Lower lobe of right lung (tissue), 2 donors: ENCODE results near the gene PARVB. TPM values are rescaled to one million over a fixed set of nuclear protein-coding genes. Genes with fewer than 3 reads are reported as not detected.

ENCODE experiments used
- ATAC-seq, 2 donors: fragments of 200-7000 bp; cut with Tn5 transposase; one replicate each; pipeline ENCODE4 v1.9.1; 2020 to 2022; ENCODE audit warnings: mild to moderate bottlenecking in 2 of 2, moderate library complexity in 2 of 2
- DNase-seq: peaks from one replicate; pipeline ENCODE4 v3.0.0-alpha.2; 2020
- H3K27ac ChIP-seq: fragments of 200-600 bp; one replicate; pipeline ENCODE4 v1.8.0; 2022
- H3K27me3 ChIP-seq: fragments of 200-600 bp; one replicate; pipeline ENCODE4 v1.8.0; 2022; ENCODE audit warnings: low read depth
- H3K36me3 ChIP-seq: fragments of 200-600 bp; one replicate; pipeline ENCODE4 v1.8.0; 2022; ENCODE audit warnings: mild to moderate bottlenecking
- H3K4me1 ChIP-seq: fragments of 200-600 bp; one replicate; pipeline ENCODE4 v1.8.0; 2022
- H3K4me3 ChIP-seq: fragments of 200-600 bp; one replicate; pipeline ENCODE4 v1.8.0; 2022; ENCODE audit warnings: mild to moderate bottlenecking
- H3K9me3 ChIP-seq: fragments of 200-600 bp; one replicate; pipeline ENCODE4 v1.8.0; 2022
- intact Hi-C: fragments of 100-400 bp; cut with DNase I; formaldehyde crosslinking; loops from one replicate; pipeline ENCODE4 v1.11.0; 2022
- total RNA-seq: library from RNA; stranded (reverse); fragmentation: NEBNext Ultra II Directional; extraction: Animal tissue kit (Norgen Biotek cat#: 25700); gene quantifications from one replicate; pipeline ENCODE4 v1.2.1, GENCODE V29; 2021
- TF ChIP-seq, protein P1 (sequence below): fragments of 200-600 bp; IDR thresholded peaks from one replicate; pipeline ENCODE4 v1.8.0; 2022; ENCODE audit warnings: antibody characterized with exemption, mild to moderate bottlenecking
- donor health status: DM: no; HTN: yes; CAD: no; lungs with severe emphysema.

PARVB gene
- total RNA-seq, 1 donor from 2014 or later = 44.7 TPM

DNA sequence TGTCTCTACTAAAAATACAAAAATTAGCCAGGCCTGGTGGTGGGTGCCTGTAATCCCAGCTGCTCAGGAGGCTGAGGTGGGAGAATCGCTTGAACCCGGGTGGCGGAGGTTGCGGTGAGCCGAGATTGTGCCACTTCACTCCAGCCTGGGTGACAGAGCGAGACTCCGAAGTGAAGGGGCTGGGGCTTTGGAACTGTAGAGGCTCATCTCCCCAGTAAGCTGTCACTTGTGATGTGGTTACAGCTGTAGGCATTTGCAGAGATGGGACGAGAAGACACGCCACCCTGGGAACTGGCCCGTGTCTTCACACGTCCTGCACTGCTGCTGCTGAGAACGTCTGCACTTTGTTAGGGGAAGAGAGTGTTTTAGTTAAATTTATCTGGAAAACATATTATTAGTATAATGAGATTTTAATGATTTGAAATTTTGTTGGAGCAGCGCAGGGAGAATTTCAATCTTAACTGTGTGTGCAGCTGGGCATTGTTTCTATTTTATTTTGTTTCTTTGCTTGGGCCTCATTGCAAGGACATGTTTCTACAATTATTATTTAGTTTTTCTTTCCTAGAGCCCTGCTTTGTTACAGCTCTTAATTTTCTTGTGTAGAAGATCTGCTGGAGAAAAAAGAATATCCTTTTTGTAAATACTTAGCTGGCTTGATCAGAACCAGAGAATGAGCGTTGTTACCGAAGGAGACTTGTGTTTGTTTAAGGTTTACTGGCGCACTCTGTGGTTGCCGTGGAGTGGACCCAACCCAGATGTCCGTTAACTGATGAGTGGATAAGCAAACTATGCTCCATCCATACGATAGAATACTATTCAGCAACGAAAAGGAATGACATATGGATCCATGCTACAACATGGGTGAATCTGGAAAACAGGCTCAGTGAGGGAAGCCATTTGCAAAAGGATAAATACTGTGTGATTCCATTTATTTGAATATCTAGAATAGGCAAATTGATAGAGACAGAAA lies 18.4 kb downstream of the PARVB start:
- Histone ChIP-seq H3K4me1 (peaks cover 9% of the 10 kb centered on the region), H3K4me3 (no peak overlapping the region), H3K27ac (no peak overlapping the region), H3K9me3 (no peaks in the 10 kb centered on the region), H3K27me3 (no peaks in the 10 kb centered on the region), H3K36me3 (no peaks in the 10 kb centered on the region)
- TF ChIP-seq, protein P1, sequence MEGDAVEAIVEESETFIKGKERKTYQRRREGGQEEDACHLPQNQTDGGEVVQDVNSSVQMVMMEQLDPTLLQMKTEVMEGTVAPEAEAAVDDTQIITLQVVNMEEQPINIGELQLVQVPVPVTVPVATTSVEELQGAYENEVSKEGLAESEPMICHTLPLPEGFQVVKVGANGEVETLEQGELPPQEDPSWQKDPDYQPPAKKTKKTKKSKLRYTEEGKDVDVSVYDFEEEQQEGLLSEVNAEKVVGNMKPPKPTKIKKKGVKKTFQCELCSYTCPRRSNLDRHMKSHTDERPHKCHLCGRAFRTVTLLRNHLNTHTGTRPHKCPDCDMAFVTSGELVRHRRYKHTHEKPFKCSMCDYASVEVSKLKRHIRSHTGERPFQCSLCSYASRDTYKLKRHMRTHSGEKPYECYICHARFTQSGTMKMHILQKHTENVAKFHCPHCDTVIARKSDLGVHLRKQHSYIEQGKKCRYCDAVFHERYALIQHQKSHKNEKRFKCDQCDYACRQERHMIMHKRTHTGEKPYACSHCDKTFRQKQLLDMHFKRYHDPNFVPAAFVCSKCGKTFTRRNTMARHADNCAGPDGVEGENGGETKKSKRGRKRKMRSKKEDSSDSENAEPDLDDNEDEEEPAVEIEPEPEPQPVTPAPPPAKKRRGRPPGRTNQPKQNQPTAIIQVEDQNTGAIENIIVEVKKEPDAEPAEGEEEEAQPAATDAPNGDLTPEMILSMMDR = no peak
- intact Hi-C loops = no loop called here
- DNase-seq (no peak), ATAC-seq (no peak)

- Histone ChIP-seq H3K27ac (no peak overlapping the region), H3K4me3 (no peak overlapping the region), H3K4me1 (peaks cover 23% of the 10 kb centered on the region), H3K36me3 (no peaks in the 10 kb centered on the region), H3K9me3 (no peaks in the 10 kb centered on the region), H3K27me3 (no peaks in the 10 kb centered on the region)
- intact Hi-C loops = no loop called here
- DNase-seq (no peak), ATAC-seq (no peak)
- TF ChIP-seq, protein P1 = no peak
Observed at GRCh38 chr22:44045145-44045544, 21.0 kb downstream of the PARVB start.

DNA sequence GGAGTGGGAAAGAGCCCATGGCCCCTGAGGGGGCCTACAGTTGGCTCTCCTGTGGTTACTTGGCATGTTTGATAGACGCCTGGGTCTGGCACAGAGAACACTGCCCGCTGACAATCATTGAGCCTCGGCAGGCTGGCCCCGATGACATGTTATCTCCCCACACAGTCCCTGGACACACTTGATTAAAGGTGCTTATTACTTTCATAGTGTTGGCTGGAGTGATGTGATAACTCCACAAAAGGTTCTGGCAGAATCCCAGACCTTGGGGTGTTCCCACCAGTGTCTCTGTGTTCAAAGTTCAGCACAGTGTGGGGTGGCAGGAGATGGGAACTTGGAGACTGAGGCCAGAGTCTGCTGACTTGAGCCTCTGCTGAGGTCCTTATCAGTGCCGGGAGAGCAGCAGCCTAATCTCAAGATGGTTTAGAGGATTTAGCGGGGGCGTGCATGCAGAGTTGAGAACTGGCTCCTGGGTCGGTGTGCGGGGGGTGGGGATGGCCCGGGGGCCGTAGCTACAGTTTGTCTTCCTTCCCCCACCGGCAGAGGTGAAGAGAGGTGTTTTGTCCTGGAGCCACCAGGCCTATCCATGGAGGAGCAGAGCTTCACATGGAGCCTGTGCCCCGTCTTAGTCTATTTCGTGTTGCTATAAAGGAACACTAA lies 22.5 kb downstream of the PARVB start:
- H3K9me3 ChIP-seq = no peaks in the 10 kb centered on the region
- no peaks in the 10 kb centered on the region for H3K27me3 ChIP-seq
- ATAC-seq (peak in 1 of 2 donors; percentile 20), DNase-seq (no peak)
- no peaks in the 10 kb centered on the region for H3K36me3 ChIP-seq
- intact Hi-C loops = no loop called here
- no peak overlapping the region for H3K4me3 ChIP-seq
- TF ChIP-seq, protein P1 = no peak
- peaks cover 35% of the 10 kb centered on the region for H3K4me1 ChIP-seq
- no peak overlapping the region for H3K27ac ChIP-seq

DNA sequence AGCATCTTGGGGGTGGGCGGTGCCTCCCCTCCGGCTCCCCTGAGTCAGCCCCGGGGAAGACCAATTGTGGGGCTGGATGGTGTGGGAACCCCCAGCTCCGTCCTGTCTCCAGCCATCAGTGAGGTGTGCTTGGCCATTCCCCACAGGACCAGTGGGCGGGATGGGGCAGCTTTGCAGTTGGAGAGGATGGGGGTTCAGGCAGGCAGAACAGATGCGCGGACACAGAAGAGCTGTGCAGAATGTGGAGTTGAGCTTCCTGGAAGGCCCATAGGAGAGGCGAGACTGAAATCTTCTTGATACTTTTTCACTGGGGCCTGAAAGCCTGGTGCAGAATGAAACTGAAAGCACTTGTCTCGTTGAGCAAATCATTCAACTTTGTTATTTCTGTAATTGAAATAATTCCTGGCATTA lies 23.8 kb downstream of the PARVB start:
- no peaks in the 10 kb centered on the region for H3K27me3 ChIP-seq
- intact Hi-C loops = no loop called here
- H3K27ac ChIP-seq = peak overlapping the region; percentile 31
- TF ChIP-seq, protein P1 = no peak
- peak overlapping the region; percentile 14 for H3K4me3 ChIP-seq
- peaks cover 39% of the 10 kb centered on the region for H3K4me1 ChIP-seq
- no peaks in the 10 kb centered on the region for H3K9me3 ChIP-seq
- DNase-seq (no peak), ATAC-seq (no peak)
- no peaks in the 10 kb centered on the region for H3K36me3 ChIP-seq

DNA sequence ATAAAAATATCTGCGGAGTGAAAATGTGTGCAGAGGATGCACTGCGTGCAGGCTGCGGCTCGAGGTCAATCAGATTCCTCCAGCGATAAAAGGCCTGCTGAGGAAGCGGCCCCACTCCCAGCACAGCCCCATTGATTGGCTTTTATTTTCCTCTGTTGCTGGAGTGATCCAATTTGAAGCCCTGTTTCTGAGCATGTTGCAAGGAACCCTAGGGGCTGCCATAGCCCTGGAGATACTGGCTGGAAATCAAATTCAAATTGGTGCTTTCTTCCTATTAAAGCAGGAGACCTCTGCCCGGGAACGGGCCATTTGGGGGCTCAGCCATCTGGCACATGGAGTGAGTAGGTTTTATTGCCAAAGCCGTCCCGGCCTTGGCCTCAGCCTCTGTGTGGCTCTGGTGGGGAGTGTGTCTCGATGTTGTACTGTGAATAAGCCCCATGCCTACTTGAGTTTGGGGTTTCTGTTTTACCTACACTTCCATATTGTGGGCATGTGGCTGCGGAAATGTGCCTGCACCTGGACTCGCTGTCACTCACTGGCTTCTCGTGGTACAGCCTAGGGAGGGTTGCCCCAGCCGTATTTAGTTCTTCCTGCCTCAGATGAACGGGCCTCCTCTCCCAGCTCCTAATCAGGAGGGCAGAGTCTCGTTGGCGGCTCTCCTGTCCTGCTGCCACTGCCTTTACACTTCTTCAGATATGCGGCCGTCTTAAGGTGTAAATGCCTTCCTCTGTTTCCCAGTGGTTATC lies 25.6 kb downstream of the PARVB start:
- Histone ChIP-seq H3K4me3 (no peak overlapping the region), H3K4me1 (peaks cover 39% of the 10 kb centered on the region), H3K27ac (peak overlapping the region; percentile 11), H3K27me3 (no peaks in the 10 kb centered on the region), H3K36me3 (no peaks in the 10 kb centered on the region), H3K9me3 (no peaks in the 10 kb centered on the region)
- intact Hi-C loops = no loop called here
- DNase-seq = no peak
- TF ChIP-seq, protein P1 = no peak
- ATAC-seq = no peak
